KMS-11 (cell line): ENCODE results near the gene CREBL2.

ENCODE experiments used
- H2AFZ ChIP-seq: fragments of 200-600 bp; sonication (generic); 2 replicates; pipeline ENCODE4 v1.6.1; 2016; ENCODE audit warnings: antibody characterized with exemption, mixed run types, low read depth
- H3K27ac ChIP-seq: fragments of 200-600 bp; sonication (generic); 2 replicates; pipeline ENCODE4 v1.6.1; 2016; ENCODE audit warnings: mild to moderate bottlenecking, mixed run types
- H3K27me3 ChIP-seq: fragments of 200-600 bp; sonication (generic); 2 replicates; pipeline ENCODE4 v1.6.1; 2017; ENCODE audit warnings: mild to moderate bottlenecking, low read depth, mixed run types, moderate library complexity; ENCODE audit not compliant: insufficient read depth
- H3K36me3 ChIP-seq: fragments of 200-600 bp; sonication (generic); 2 replicates; pipeline ENCODE4 v1.6.1; 2017; ENCODE audit warnings: mild to moderate bottlenecking, mixed run types; ENCODE audit not compliant: insufficient read depth
- H3K4me1 ChIP-seq: fragments of 200-600 bp; sonication (generic); 2 replicates; pipeline ENCODE4 v1.6.1; 2016; ENCODE audit warnings: mild to moderate bottlenecking, low read depth, mixed run types; ENCODE audit not compliant: poor library complexity, severe bottlenecking
- H3K4me2 ChIP-seq: fragments of 200-600 bp; sonication (generic); 2 replicates; pipeline ENCODE4 v1.7.0; 2016; ENCODE audit warnings: mild to moderate bottlenecking, mixed run types
- H3K4me3 ChIP-seq: fragments of 200-600 bp; sonication (generic); IDR thresholded peaks from 2 replicates; pipeline ENCODE4 v1.6.1; 2017; ENCODE audit warnings: low read depth, low read length, mixed read lengths; ENCODE audit not compliant: insufficient read depth
- H3K79me2 ChIP-seq: fragments of 200-600 bp; sonication (generic); 2 replicates; pipeline ENCODE4 v1.6.1; 2016; ENCODE audit warnings: low read depth, mixed run types; ENCODE audit not compliant: insufficient read depth
- H3K9ac ChIP-seq: fragments of 200-600 bp; sonication (generic); 2 replicates; pipeline ENCODE4 v1.6.1; 2016; ENCODE audit warnings: mild to moderate bottlenecking, mixed run types
- H4K20me1 ChIP-seq: fragments of 200-600 bp; sonication (generic); 2 replicates; pipeline ENCODE4 v1.6.1; 2016; ENCODE audit warnings: mild to moderate bottlenecking, mixed run types; ENCODE audit not compliant: insufficient read depth
- CTCF ChIP-seq: fragments of 200-600 bp; sonication (generic); conservative IDR thresholded peaks from 2 replicates; pipeline ENCODE4 v1.6.1; 2017; ENCODE audit warnings: low read depth, mild to moderate bottlenecking, antibody characterized with exemption, low read length, moderate library complexity, mixed read lengths

Gene CREBL2

GRCh38 chr12:12598864-12599263 is 12.8 kb upstream of the CREBL2 start:
- Histone ChIP-seq H3K4me3 (no peak overlapping the region), H3K4me1 (no peaks in the 10 kb centered on the region), H3K4me2 (no peak overlapping the region), H4K20me1 (no peaks in the 10 kb centered on the region), H3K27me3 (no peaks in the 10 kb centered on the region), H3K36me3 (no peaks in the 10 kb centered on the region), H3K9ac (no peak overlapping the region), H3K27ac (no peak overlapping the region), H2AFZ (no peak overlapping the region), H3K79me2 (no peaks in the 10 kb centered on the region)
- TF ChIP-seq CTCF = no peak

GRCh38 chr12:12599750-12600643 is 11.7 kb upstream of the CREBL2 start:
- Histone ChIP-seq H3K9ac (no peak overlapping the region), H4K20me1 (no peaks in the 10 kb centered on the region), H2AFZ (no peak overlapping the region), H3K27me3 (no peaks in the 10 kb centered on the region), H3K4me2 (no peak overlapping the region), H3K4me3 (no peak overlapping the region), H3K79me2 (no peaks in the 10 kb centered on the region), H3K36me3 (no peaks in the 10 kb centered on the region), H3K27ac (no peak overlapping the region), H3K4me1 (no peaks in the 10 kb centered on the region)
- no peak for TF ChIP-seq CTCF

GRCh38 chr12:12600659-12601058 is 11.0 kb upstream of the CREBL2 start:
- no peak overlapping the region for H3K4me3 ChIP-seq
- no peak overlapping the region for H3K4me2 ChIP-seq
- no peak overlapping the region for H3K9ac ChIP-seq
- no peaks in the 10 kb centered on the region for H3K4me1 ChIP-seq
- no peak for TF ChIP-seq CTCF
- no peaks in the 10 kb centered on the region for H3K79me2 ChIP-seq
- H3K27ac ChIP-seq = no peak overlapping the region
- H3K36me3 ChIP-seq = no peaks in the 10 kb centered on the region
- H2AFZ ChIP-seq = no peak overlapping the region
- H3K27me3 ChIP-seq = no peaks in the 10 kb centered on the region
- H4K20me1 ChIP-seq = no peaks in the 10 kb centered on the region

GRCh38 chr12:12604740-12605139 is 6.9 kb upstream of the CREBL2 start:
- Histone ChIP-seq H3K27ac (no peak overlapping the region), H3K4me1 (no peaks in the 10 kb centered on the region), H3K4me2 (no peak overlapping the region), H2AFZ (no peak overlapping the region), H3K4me3 (no peak overlapping the region), H3K36me3 (no peaks in the 10 kb centered on the region), H3K27me3 (no peaks in the 10 kb centered on the region), H3K9ac (no peak overlapping the region), H4K20me1 (no peaks in the 10 kb centered on the region), H3K79me2 (no peaks in the 10 kb centered on the region)
- TF ChIP-seq CTCF = no peak
